H9 (cell line): ENCODE measurements around the gene CCDC89. TPM values are rescaled to one million over a fixed set of nuclear protein-coding genes. Genes with fewer than 3 reads are reported as not detected.

ENCODE experiments used
- DNase-seq: peaks from one replicate; pipeline ENCODE4 v3.0.0-alpha.2; 2017
- H2AFZ ChIP-seq: one replicate; pipeline ENCODE4 v1.6.1; 2013; ENCODE audit warnings: mild to moderate bottlenecking, low read length, control low read depth, moderate library complexity
- H2AK5ac ChIP-seq: 2 replicates; pipeline ENCODE4 v1.6.1; 2013; ENCODE audit warnings: low read length, control low read depth, mixed read lengths; ENCODE audit not compliant: insufficient read length
- H2BK120ac ChIP-seq: one replicate; pipeline ENCODE4 v1.6.1; 2013; ENCODE audit warnings: low read depth, mild to moderate bottlenecking, low read length, control low read depth, inconsistent platforms; ENCODE audit not compliant: poor library complexity, severe bottlenecking
- H2BK12ac ChIP-seq: 2 replicates; pipeline ENCODE4 v1.6.1; 2013; ENCODE audit warnings: low read length, control low read depth, mixed read lengths, low read depth; ENCODE audit not compliant: insufficient read length
- H2BK15ac ChIP-seq: 2 replicates; pipeline ENCODE4 v1.6.1; 2013; ENCODE audit warnings: low read depth, low read length, control low read depth
- H2BK20ac ChIP-seq: one replicate; pipeline ENCODE4 v1.6.1; 2013; ENCODE audit warnings: low read depth, mild to moderate bottlenecking, low read length, control low read depth, inconsistent platforms; ENCODE audit not compliant: poor library complexity, severe bottlenecking
- H2BK5ac ChIP-seq: 2 replicates; pipeline ENCODE4 v1.6.1; 2013; ENCODE audit warnings: low read length, control low read depth, mixed read lengths; ENCODE audit not compliant: insufficient read length
- H3K14ac ChIP-seq: 2 replicates; pipeline ENCODE4 v1.6.1; 2013; ENCODE audit warnings: low read length, control low read depth; ENCODE audit not compliant: insufficient read depth
- H3K18ac ChIP-seq: 2 replicates; pipeline ENCODE4 v1.6.1; 2013; ENCODE audit warnings: low read depth, mild to moderate bottlenecking, mixed read lengths, low read length, control low read depth; ENCODE audit not compliant: insufficient read length
- H3K23ac ChIP-seq: 2 replicates; pipeline ENCODE4 v1.6.1; 2013; ENCODE audit warnings: low read length, control low read depth, mixed read lengths, low read depth; ENCODE audit not compliant: insufficient read length
- H3K23me2 ChIP-seq: 2 replicates; pipeline ENCODE4 v1.6.1; 2013; ENCODE audit warnings: low read depth, mild to moderate bottlenecking, mixed read lengths, low read length, control low read depth; ENCODE audit not compliant: insufficient read length, poor library complexity, severe bottlenecking
- H3K27ac ChIP-seq: 2 replicates; pipeline ENCODE4 v1.5.1; 2013; ENCODE audit warnings: low read length, control low read depth, mixed read lengths, low read depth; ENCODE audit not compliant: insufficient read length
- H3K27me3 ChIP-seq: 2 replicates; pipeline ENCODE4 v1.6.1; 2013; ENCODE audit warnings: low read length, control low read depth, inconsistent platforms; ENCODE audit not compliant: insufficient read depth
- H3K4ac ChIP-seq: 2 replicates; pipeline ENCODE4 v1.6.1; 2013; ENCODE audit warnings: low read depth, mild to moderate bottlenecking, control low read depth, inconsistent platforms, low read length, moderate library complexity
- H3K4me1 ChIP-seq: 2 replicates; pipeline ENCODE4 v1.6.1; 2013; ENCODE audit warnings: low read length, control low read depth, inconsistent platforms; ENCODE audit not compliant: insufficient read depth
- H3K4me2 ChIP-seq: 2 replicates; pipeline ENCODE4 v1.6.1; 2013; ENCODE audit warnings: low read length, control low read depth, mixed read lengths; ENCODE audit not compliant: insufficient read length, insufficient read depth
- H3K56ac ChIP-seq: 2 replicates; pipeline ENCODE4 v1.6.1; 2013; ENCODE audit warnings: low read depth, mild to moderate bottlenecking, mixed read lengths, low read length, control low read depth; ENCODE audit not compliant: insufficient read length
- H3K79me1 ChIP-seq: 2 replicates; pipeline ENCODE4 v1.6.1; 2013; ENCODE audit warnings: low read depth, mild to moderate bottlenecking, moderate library complexity, low read length, control low read depth, inconsistent platforms; ENCODE audit not compliant: insufficient read depth, poor library complexity, severe bottlenecking
- H3K79me2 ChIP-seq: 2 replicates; pipeline ENCODE4 v1.6.1; 2013; ENCODE audit warnings: low read length, control low read depth, inconsistent platforms; ENCODE audit not compliant: insufficient read depth
- H3K9ac ChIP-seq: 2 replicates; pipeline ENCODE4 v1.6.1; 2013; ENCODE audit warnings: low read length, control low read depth, mixed read lengths; ENCODE audit not compliant: insufficient read length; ENCODE audit errors: extremely low read depth
- H3K9me3 ChIP-seq: one replicate; pipeline ENCODE4 v1.6.1; 2013; ENCODE audit warnings: low read depth, low read length, inconsistent platforms; ENCODE audit not compliant: control insufficient read depth
- H3T11ph ChIP-seq: one replicate; pipeline ENCODE4 v1.6.1; 2013; ENCODE audit warnings: mild to moderate bottlenecking, low read length, control low read depth, inconsistent platforms
- H4K20me1 ChIP-seq: one replicate; pipeline ENCODE4 v1.6.1; 2013; ENCODE audit not compliant: control insufficient read depth, insufficient read length, insufficient read depth
- H4K5ac ChIP-seq: 2 replicates; pipeline ENCODE4 v1.6.1; 2013; ENCODE audit warnings: low read depth, mild to moderate bottlenecking, mixed read lengths, low read length, control low read depth; ENCODE audit not compliant: insufficient read length
- H4K8ac ChIP-seq: replicated peaks from 2 replicates; pipeline ENCODE4 v1.6.1; 2013; ENCODE audit warnings: low read length, control low read depth, mixed read lengths, low read depth; ENCODE audit not compliant: insufficient read length
- H4K91ac ChIP-seq: 2 replicates; pipeline ENCODE4 v1.6.1; 2013; ENCODE audit warnings: low read depth, mild to moderate bottlenecking, moderate library complexity, mixed read lengths, low read length, control low read depth; ENCODE audit not compliant: insufficient read length
- H3K27ac Mint-ChIP-seq, 3 experiments: 2 replicates in 2 of 3; 3 replicates in 1 of 3; pipeline ENCODE4 v1.8.0; 2020 to 2021; ENCODE audit warnings: mixed read lengths in 3 of 3, mild to moderate bottlenecking in 1 of 3, moderate library complexity in 1 of 3
- H3K27me3 Mint-ChIP-seq: 2 replicates; pipeline ENCODE4 v1.8.0; 2021; ENCODE audit warnings: low read depth, mild to moderate bottlenecking, moderate library complexity, mixed read lengths
- H3K36me3 Mint-ChIP-seq, 3 experiments: 2 replicates in 2 of 3; 3 replicates in 1 of 3; pipeline ENCODE4 v1.8.0; 2020 to 2021; ENCODE audit warnings: low read depth in 3 of 3, mixed read lengths in 3 of 3; ENCODE audit not compliant: insufficient read depth in 1 of 3
- H3K4me1 Mint-ChIP-seq, 2 experiments: 2 replicates each; pipeline ENCODE4 v1.8.0; 2020; ENCODE audit warnings: mixed read lengths in 2 of 2
- H3K4me3 Mint-ChIP-seq, 2 experiments: 2 replicates in 1 of 2; 3 replicates in 1 of 2; pipeline ENCODE4 v1.8.0; 2020 to 2021; ENCODE audit warnings: mild to moderate bottlenecking in 2 of 2, mixed read lengths in 2 of 2, moderate library complexity in 1 of 2
- H3K9me3 Mint-ChIP-seq, 2 experiments: 2 replicates in 1 of 2; 3 replicates in 1 of 2; pipeline ENCODE4 v1.8.0; 2020; ENCODE audit warnings: mild to moderate bottlenecking in 2 of 2, mixed read lengths in 2 of 2, moderate library complexity in 1 of 2
- WGBS: extraction: QIAGEN DNeasy Blood & Tissue Kit; methylation state at CpG from one replicate; pipeline ENCODE4 v1.1.7; 2013; ENCODE audit warnings: missing lambda C conversion rate, low lambda C conversion rate, mixed read lengths; ENCODE audit not compliant: insufficient read length; ENCODE audit errors: extremely low coverage; 5-methylcytosine and 5-hydroxymethylcytosine counted together
- total RNA-seq: library from RNA; stranded (reverse); gene quantifications from 2 replicates; pipeline ENCODE4 v1.2.1, GENCODE V29; 2021
- TF ChIP-seq, protein P1 (sequence below): fragments of 200-600 bp; sonication (generic); conservative IDR thresholded peaks from 3 replicates; pipeline ENCODE4 v1.8.0; 2021; ENCODE audit warnings: antibody characterized with exemption, mild to moderate bottlenecking

The CCDC89 gene
- total RNA-seq, 1 experiment from 2014 or later: not detected

DNA sequence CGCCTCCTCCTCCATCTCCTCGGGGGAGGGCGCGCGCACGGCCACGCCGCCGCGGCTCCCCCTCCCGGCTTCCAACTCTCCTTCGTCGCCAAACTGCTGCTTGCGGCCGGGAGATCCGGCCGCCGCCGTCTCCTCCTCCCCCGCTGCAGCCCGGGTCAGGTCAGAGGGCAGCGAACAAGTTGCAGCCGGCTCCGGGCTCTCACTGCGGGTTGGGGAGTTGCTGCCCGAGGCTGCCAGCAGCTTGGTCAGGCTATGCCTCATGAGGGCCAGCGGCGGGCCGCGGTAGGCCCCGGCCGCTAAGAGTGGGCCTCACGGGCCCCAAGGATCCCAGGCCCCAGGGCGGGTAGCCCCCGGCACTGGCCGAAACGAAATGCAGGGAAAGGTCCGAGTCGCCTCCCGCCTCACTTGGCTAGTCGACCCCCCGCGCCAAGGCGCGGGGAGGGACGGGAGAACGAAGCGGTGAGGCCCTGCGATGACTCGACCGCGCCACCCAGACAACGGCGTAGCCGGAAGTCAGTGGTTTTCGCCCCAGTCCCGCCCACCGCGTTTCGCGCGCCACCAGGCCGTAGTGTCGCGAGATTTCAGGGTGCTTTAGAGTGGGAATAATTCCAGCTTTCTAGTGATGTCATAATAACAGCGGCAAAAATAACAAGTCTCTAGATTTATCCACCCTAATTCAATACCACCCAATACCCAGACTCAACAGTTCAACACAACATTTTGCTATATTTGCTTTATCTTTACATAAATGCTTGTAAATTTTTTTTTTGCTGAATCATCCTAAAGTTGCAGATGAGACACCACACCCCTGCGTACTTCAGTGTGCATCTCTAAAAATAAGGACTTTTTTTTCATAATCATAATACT, 21.1 kb downstream of the CCDC89 start, which contains the start of gene CREBZF:
CREBZF (minus strand) TSS at position 515 of the 867 bp plus-strand sequence; CDS start at position 261, 254 bp downstream.
- H2BK20ac ChIP-seq: no peak within 1 kb of the TSS
- peak within 1 kb of the TSS; percentile 11 for H2AFZ ChIP-seq
- peak within 1 kb of the TSS; percentile 98 for H3K14ac ChIP-seq
- H3T11ph ChIP-seq: no peak within 1 kb of the TSS
- WGBS: no CpG with 5 or more reads among the region's 67 CpGs
- peaks cover 7% of the 10 kb centered on the region for H3K23me2 ChIP-seq
- no peaks in the 10 kb centered on the region; the same call in 1 of the 2 replicates for H3K27me3 ChIP-seq
- no peaks in the 10 kb centered on the region for H4K20me1 ChIP-seq
- peak; percentile 95 for DNase-seq
- Mint-ChIP-seq H3K4me3 (peak within 1 kb of the TSS; percentile 98 to 100), H3K36me3 (peaks cover 32 to 43% (median 33%) of the 10 kb centered on the region in 3 experiments), H3K4me1 (peaks cover 27 to 38% of the 10 kb centered on the region in 2 experiments), H3K27ac (peak within 1 kb of the TSS; percentile 97 to 99 (median 98)), H3K27me3 (peaks cover 2% of the 10 kb centered on the region), H3K9me3 (no peaks in the 10 kb centered on the region; a peak in 1 of 5 replicates)
- H4K8ac ChIP-seq: no peak within 1 kb of the TSS
- H3K23ac ChIP-seq: no peak within 1 kb of the TSS
- H3K9me3 ChIP-seq: no peaks in the 10 kb centered on the region
- H3K4me2 ChIP-seq: peak within 1 kb of the TSS; percentile 100
- H3K79me2 ChIP-seq: peaks cover 26% of the 10 kb centered on the region
- H3K27ac ChIP-seq: peak within 1 kb of the TSS; percentile 42
- no peaks in the 10 kb centered on the region for H3K79me1 ChIP-seq
- peak within 1 kb of the TSS; percentile 70 for H4K5ac ChIP-seq
- peak within 1 kb of the TSS; percentile 92 for H3K4ac ChIP-seq
- H2BK15ac ChIP-seq: no peak within 1 kb of the TSS
- peak within 1 kb of the TSS; percentile 94 for H3K18ac ChIP-seq
- no peaks in the 10 kb centered on the region for H3K4me1 ChIP-seq
- H2BK120ac ChIP-seq: no peak within 1 kb of the TSS
- H2BK5ac ChIP-seq: peak within 1 kb of the TSS; percentile 90
- H4K91ac ChIP-seq: peak within 1 kb of the TSS; percentile 98
- no peak within 1 kb of the TSS for H2AK5ac ChIP-seq
- TF ChIP-seq, protein P1, sequence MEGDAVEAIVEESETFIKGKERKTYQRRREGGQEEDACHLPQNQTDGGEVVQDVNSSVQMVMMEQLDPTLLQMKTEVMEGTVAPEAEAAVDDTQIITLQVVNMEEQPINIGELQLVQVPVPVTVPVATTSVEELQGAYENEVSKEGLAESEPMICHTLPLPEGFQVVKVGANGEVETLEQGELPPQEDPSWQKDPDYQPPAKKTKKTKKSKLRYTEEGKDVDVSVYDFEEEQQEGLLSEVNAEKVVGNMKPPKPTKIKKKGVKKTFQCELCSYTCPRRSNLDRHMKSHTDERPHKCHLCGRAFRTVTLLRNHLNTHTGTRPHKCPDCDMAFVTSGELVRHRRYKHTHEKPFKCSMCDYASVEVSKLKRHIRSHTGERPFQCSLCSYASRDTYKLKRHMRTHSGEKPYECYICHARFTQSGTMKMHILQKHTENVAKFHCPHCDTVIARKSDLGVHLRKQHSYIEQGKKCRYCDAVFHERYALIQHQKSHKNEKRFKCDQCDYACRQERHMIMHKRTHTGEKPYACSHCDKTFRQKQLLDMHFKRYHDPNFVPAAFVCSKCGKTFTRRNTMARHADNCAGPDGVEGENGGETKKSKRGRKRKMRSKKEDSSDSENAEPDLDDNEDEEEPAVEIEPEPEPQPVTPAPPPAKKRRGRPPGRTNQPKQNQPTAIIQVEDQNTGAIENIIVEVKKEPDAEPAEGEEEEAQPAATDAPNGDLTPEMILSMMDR: no peak
- peak within 1 kb of the TSS; percentile 98 for H3K9ac ChIP-seq
- no peak within 1 kb of the TSS for H3K56ac ChIP-seq
- no peak within 1 kb of the TSS for H2BK12ac ChIP-seq
